SJCRH30 (cell line): Measurements from ENCODE around the gene TAF1B. TPM values are rescaled to one million over a fixed set of nuclear protein-coding genes. Genes with fewer than 3 reads are reported as not detected.

Experiments used
- DNase-seq, 2 experiments: peaks; one replicate each; pipeline ENCODE4 v3.0.0-alpha.2; 2015 to 2020
- H3K27ac ChIP-seq: fragments of 250-450 bp; sonication (Bioruptor Pico); 2 replicates; pipeline ENCODE4 v1.5.1; 2020; ENCODE audit warnings: mild to moderate bottlenecking, moderate library complexity
- H3K27me3 ChIP-seq: fragments of 250-450 bp; sonication (Bioruptor Pico); 2 replicates; pipeline ENCODE4 v1.5.1; 2020; ENCODE audit warnings: mild to moderate bottlenecking, moderate library complexity
- H3K36me3 ChIP-seq: fragments of 250-450 bp; sonication (Bioruptor Pico); 2 replicates; pipeline ENCODE4 v1.5.1; 2020; ENCODE audit warnings: mild to moderate bottlenecking, moderate library complexity
- H3K4me1 ChIP-seq: fragments of 250-450 bp; sonication (Bioruptor Pico); 2 replicates; pipeline ENCODE4 v1.5.1; 2020; ENCODE audit warnings: mild to moderate bottlenecking, moderate library complexity
- H3K4me3 ChIP-seq: fragments of 250-450 bp; sonication (Bioruptor Pico); 2 replicates; pipeline ENCODE4 v1.5.1; 2020; ENCODE audit warnings: mild to moderate bottlenecking, moderate library complexity
- H3K9me3 ChIP-seq: fragments of 250-450 bp; sonication (Bioruptor Pico); replicated peaks from 2 replicates; pipeline ENCODE4 v1.5.1; 2020; ENCODE audit warnings: mild to moderate bottlenecking, moderate library complexity
- total RNA-seq: library from RNA; depleted of rRNA; stranded (reverse); fragments of >200 nt; shearing (Covaris generic); gene quantifications from 2 replicates; pipeline ENCODE4 v1.2.3, GENCODE V29; 2014

Gene TAF1B
- total RNA-seq, 1 experiment from 2014 or later = 40.5 TPM

DNA sequence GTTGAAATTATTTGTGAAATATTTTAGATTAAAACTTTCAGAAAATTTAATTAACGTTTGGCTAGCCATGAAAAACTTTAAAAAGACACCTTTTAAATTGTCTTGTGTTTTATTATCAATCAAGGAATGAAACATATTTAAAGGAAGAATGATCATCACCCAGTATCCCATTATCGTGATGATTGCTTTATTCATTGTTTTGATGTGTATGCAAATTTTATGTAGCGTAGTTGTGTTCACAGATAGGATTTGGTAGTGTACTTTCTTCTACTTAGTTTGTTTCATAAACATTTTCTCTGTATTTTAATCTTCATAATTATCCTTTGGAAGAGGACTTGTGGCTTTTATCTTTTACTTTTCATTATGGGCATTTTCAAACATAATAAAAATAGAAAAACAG lies 116.0 kb downstream of the TAF1B start:
- no peaks in the 10 kb centered on the region; the same call in 1 of the 2 replicates for H3K27me3 ChIP-seq
- DNase-seq = no peak
- no peak overlapping the region for H3K4me3 ChIP-seq
- no peaks in the 10 kb centered on the region for H3K36me3 ChIP-seq
- H3K4me1 ChIP-seq = peaks cover 10% of the 10 kb centered on the region
- H3K27ac ChIP-seq = no peak overlapping the region
- H3K9me3 ChIP-seq = no peaks in the 10 kb centered on the region

DNA sequence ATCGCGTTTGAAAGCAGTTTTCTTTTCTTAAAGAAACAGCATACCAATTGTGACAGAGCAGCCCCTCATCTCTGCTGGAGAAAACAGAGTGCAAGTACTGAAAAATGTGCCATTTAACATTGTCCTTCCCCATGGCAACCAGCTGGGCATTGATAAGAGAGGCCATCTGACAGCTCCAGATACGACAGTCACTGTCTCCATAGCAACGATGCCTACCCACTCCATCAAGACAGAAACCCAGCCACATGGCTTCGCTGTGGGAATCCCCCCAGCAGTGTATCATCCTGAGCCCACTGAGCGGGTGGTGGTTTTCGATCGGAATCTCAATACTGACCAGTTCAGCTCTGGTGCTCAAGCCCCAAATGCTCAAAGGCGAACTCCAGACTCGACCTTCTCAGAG lies 117.7 kb downstream of the TAF1B start:
- DNase-seq = no peak
- Histone ChIP-seq H3K36me3 (no peaks in the 10 kb centered on the region), H3K4me3 (no peak overlapping the region), H3K4me1 (peaks cover 10% of the 10 kb centered on the region), H3K27me3 (no peaks in the 10 kb centered on the region; the same call in 1 of the 2 replicates), H3K9me3 (no peaks in the 10 kb centered on the region), H3K27ac (no peak overlapping the region)

DNA sequence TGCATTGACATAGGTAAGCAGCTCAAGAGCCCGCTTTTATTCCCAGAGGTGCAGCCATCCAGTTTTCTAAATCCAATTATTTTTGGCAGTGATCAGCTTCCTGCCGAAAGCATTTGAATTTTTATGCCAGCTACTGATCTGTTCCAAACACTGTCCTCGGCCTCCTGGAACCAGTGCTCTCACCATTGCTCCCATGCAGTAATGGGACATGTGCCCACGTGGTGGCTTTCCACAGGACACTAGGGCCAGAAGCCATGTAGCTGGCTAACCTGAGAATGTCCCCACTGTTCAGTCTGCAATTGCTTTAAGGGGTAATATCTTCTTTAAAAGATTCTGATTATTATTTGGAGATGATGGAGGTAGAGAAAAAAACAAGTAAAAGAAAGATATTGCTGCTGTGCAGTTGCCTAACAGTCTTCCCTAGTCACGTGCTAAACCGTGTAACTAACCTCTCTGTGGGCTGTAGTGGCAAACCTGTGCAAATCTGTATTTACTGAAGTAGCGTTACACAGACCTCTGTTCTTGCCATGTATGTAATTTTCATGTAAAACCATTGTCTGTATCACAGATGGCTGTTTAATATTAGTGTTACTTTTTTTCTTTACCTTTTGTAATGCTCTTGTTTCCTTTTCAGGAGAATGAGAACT lies 121.2 kb downstream of the TAF1B start:
- Histone ChIP-seq H3K9me3 (no peaks in the 10 kb centered on the region), H3K4me3 (no peak overlapping the region), H3K27me3 (no peaks in the 10 kb centered on the region), H3K27ac (no peak overlapping the region), H3K36me3 (no peaks in the 10 kb centered on the region), H3K4me1 (peaks cover 10% of the 10 kb centered on the region)
- no peak for DNase-seq

DNA sequence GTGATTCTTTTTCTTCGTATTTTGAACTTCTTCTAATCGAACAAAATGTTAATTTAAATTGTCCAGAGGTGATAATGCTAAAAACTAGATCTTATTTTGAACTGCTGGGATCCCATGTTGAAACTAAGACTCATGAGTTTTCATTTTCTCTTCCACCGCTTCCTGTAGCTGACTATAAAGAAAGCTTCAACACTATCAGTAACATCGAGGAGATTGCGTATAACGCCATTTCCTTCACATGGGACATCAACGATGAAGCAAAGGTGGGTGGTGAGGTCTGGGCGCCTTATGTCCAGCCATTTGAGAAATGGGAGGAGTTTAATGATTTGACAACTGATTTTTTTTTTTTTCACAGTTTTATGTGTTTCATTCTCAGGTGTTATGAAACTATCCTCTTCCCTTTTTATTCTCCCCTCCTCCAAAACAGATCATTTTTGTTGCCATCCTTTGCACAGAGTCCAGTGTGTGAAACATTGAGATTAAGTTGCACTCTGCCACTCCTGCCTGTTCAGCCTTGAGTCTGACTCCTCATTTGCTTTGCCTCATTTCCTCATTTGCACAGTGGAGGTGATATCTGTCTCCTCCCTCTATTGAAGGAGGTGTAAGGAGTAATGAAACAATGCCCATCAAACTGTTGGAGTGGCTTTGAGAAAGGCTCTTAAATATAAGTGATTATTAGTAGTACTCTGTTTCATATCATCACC lies 122.0 kb downstream of the TAF1B start:
- no peak for DNase-seq
- no peak overlapping the region for H3K27ac ChIP-seq
- H3K4me1 ChIP-seq = peaks cover 10% of the 10 kb centered on the region
- H3K36me3 ChIP-seq = no peaks in the 10 kb centered on the region
- no peaks in the 10 kb centered on the region for H3K27me3 ChIP-seq
- no peak overlapping the region for H3K4me3 ChIP-seq
- no peaks in the 10 kb centered on the region for H3K9me3 ChIP-seq

DNA sequence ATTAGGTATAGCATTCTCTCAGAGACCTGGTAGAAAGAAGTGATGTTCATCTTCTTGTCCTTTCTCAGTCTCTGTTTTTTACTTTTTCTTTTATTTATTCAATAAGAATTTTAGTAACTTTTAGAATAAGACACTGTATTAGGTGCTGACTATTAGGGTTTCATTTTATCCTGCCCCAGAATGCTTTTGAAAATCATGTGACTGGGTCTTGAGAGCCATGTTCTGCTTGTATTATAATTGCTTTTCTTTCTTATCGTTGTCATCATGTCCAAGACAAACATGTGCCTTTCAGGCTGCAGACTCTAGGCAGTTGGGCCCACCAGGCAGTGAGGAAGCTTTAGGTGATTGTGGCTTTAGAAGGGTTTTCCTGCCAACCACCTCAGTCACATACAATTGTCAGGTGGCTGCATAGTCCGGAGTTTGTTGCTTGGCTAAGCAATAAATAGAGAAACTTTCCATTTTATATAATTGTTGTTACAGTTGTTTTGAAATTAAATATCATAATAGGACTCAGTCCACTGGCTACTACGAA lies 123.3 kb downstream of the TAF1B start:
- Histone ChIP-seq H3K27me3 (no peaks in the 10 kb centered on the region), H3K4me1 (peaks cover 15% of the 10 kb centered on the region)

DNA sequence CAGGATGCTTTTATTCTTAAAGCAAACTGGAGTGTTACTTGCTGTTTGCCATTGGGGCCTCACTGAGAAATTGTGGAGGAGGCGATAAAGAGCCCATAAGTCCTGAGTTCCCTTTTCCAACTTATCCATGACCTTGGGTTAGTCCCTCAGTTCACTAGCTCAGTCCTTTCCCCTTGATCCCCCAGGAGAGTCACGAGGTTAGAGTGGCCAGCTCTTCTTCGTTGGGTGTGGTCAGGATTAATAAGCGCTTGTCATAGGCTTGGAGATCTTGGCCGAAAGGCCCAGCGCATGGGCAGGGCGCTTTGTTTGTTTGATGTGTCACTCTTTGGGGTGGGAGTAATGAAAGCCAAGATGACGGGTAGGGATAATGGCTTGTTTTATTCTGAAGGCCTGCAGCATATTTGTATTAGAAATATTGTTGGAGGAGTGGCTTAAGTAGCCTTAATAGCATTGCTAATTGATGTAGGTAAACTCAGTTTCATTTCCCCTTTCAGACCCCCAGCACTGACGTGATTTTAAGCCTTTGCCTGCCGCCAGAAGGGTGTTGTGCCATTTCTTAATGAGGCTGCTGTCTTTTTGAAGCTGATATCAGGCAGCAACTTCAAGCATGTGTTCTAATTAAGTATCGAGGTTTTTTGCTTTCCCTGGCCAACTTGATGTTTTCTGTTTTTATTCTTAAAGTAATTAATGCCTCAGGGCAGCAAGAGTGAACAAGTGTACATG lies 123.9 kb downstream of the TAF1B start:
- Histone ChIP-seq H3K4me1 (peaks cover 11% of the 10 kb centered on the region), H3K27ac (no peak overlapping the region), H3K4me3 (no peak overlapping the region), H3K27me3 (no peaks in the 10 kb centered on the region), H3K9me3 (no peaks in the 10 kb centered on the region), H3K36me3 (no peaks in the 10 kb centered on the region)
- DNase-seq = no peak

More for the DNA sequence above, 123.3 kb downstream of the TAF1B start:
- H3K27ac ChIP-seq = no peak overlapping the region
- H3K36me3 ChIP-seq = no peaks in the 10 kb centered on the region
- no peaks in the 10 kb centered on the region for H3K9me3 ChIP-seq
- H3K4me3 ChIP-seq = no peak overlapping the region
- DNase-seq = no peak

DNA sequence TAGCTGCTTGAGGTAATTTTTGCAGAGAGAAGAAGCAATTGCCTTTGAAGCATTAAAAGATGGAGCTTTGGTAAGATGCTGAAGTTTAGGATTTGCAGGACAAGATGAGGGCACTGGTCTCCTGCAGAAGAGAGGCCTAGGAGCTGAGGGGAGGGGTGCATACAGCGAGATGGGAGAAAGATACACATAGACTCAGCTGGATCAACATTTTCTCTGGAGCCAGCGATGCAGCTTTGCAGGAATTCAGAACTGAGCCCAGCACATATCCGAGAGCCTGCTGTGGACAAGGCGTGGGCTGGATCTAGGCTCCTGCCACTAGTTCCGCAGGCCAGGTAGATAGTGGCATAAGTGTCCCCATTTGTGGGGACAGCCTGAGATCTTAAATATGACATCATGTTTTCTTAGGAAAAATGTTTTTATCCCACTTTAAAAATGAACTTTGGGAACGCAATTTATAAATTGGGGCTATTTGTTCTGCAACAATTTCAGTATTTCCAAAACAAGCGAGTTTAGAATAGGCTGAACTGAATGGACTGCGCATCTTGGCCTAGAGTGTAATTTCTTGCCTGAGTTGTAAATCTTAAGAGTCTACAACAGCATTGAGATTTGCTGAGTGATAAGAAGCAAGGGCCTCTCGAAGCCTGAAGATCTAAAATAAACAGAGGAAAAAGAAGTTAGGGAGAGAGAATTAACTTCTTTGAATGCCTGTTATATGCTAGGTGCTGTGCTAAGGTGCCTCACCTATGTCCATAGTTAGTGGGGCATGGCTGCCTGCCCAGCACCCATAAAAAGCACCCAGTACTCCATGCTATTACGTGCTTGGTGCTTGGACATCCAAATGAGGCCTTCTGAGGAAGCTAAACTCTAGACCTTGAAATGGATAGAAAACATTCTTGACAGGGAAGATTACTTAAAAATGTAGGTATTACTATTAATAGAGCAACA lies 125.6 kb downstream of the TAF1B start:
- no peak for DNase-seq
- Histone ChIP-seq H3K4me3 (no peak overlapping the region), H3K36me3 (no peaks in the 10 kb centered on the region), H3K27me3 (no peaks in the 10 kb centered on the region), H3K9me3 (no peaks in the 10 kb centered on the region), H3K4me1 (peaks cover 11% of the 10 kb centered on the region), H3K27ac (no peak overlapping the region)

DNA sequence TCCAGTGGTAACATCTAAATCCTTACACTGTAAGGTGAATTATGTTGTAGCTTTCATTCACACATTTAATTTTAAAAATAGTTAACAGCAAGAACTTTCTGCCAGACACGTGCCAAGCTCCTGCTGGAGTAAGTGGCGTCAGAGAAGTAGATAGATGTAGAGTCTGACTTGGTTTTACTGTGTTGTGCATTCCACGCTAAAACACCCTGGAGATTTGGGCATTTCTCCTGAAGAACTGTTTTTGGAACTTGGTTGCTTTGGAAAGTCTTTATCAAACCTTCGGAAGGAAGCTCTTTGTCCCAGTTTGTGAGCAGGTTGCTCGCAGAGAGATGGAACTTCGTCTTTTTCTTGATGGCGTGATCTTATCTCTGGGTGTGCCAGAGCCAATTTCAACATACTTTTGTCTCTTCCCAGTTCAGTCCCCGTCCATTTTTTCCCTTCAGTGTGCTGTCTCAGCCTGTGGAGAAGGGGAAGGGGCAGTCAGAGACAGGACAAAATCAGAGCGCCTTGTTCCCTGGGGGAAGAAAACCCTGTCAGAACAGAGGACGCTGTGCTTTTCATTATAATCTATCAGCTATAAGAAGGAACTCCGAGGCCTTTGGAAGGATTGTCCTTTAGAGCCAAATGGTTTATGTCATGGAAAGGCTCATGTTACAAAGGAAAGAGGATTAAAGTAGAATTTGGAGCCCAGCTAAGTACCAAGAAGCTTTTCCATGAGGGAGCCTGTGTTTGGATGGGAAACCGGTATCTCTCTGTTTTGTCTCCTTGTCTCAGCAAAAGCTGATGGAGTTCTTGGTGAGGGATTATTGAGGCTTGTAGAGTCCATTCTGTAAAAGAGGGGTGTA lies 127.1 kb downstream of the TAF1B start:
- Histone ChIP-seq H3K27ac (no peak overlapping the region), H3K36me3 (no peaks in the 10 kb centered on the region)

DNA sequence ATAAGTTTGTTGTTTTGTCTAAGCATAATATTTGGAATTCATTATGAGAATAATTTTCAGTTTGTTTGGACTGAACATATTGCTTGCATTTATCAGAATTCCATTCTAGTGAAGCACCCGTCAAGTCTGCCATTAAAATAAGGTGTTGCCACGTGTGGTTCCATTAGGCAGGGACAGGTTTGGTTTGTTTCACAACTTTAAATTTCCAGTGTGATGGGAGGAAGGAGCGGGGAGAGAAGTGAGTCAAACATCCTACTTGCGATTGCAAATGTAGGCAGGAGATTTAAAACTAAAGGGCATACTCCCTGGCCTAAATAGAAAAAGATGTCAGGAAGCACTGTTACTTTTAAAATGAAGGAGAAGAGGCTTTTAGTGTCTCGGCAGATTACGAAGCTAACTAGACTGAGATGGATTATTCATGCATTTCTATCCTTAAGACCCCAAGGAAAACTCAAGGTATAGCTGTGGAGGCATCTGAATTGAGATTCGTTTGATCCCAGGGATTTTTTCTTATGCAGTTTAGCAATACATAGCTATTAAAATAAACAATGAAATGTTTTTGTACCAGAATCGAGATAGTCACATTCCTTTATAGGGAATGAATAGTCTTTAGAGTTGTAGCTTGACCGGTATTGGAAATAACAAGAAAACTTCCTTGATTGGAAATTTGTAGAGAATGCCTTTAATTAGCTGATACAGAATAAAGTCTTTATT lies 128.0 kb downstream of the TAF1B start:
- no peaks in the 10 kb centered on the region for H3K27me3 ChIP-seq
- no peaks in the 10 kb centered on the region for H3K9me3 ChIP-seq
- no peak overlapping the region for H3K4me3 ChIP-seq
- no peak overlapping the region for H3K27ac ChIP-seq
- H3K4me1 ChIP-seq = peaks cover 20% of the 10 kb centered on the region
- DNase-seq = no peak
- no peaks in the 10 kb centered on the region for H3K36me3 ChIP-seq

More for the DNA sequence above, 127.1 kb downstream of the TAF1B start:
- Histone ChIP-seq H3K27me3 (no peaks in the 10 kb centered on the region), H3K4me3 (no peak overlapping the region), H3K4me1 (peaks cover 18% of the 10 kb centered on the region), H3K9me3 (no peaks in the 10 kb centered on the region)
- peak in 1 of 2 experiments; percentile 40 for DNase-seq

DNA sequence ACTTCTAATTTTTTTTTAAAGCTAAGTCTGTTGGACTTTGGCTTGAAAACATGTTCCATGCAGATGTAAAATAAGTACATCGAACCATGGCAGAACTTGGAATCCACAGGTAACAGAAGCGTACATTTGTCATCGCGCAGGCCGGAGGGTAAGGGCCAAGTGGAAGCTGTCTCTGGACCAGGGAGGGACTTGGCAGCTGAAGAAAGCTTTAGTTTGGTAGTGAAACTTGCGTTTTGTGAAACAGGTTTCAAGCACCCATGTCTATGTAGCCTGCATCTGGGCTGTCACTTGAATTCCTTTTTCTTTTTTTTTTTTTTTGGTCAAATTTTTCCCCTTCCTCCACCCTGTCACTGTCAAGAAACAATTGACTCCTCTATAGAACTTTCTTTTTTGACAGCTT lies 128.6 kb downstream of the TAF1B start:
- Histone ChIP-seq H3K4me3 (no peak overlapping the region), H3K4me1 (peaks cover 21% of the 10 kb centered on the region), H3K9me3 (no peaks in the 10 kb centered on the region), H3K27ac (no peak overlapping the region), H3K36me3 (no peaks in the 10 kb centered on the region), H3K27me3 (no peaks in the 10 kb centered on the region)
- no peak for DNase-seq

DNA sequence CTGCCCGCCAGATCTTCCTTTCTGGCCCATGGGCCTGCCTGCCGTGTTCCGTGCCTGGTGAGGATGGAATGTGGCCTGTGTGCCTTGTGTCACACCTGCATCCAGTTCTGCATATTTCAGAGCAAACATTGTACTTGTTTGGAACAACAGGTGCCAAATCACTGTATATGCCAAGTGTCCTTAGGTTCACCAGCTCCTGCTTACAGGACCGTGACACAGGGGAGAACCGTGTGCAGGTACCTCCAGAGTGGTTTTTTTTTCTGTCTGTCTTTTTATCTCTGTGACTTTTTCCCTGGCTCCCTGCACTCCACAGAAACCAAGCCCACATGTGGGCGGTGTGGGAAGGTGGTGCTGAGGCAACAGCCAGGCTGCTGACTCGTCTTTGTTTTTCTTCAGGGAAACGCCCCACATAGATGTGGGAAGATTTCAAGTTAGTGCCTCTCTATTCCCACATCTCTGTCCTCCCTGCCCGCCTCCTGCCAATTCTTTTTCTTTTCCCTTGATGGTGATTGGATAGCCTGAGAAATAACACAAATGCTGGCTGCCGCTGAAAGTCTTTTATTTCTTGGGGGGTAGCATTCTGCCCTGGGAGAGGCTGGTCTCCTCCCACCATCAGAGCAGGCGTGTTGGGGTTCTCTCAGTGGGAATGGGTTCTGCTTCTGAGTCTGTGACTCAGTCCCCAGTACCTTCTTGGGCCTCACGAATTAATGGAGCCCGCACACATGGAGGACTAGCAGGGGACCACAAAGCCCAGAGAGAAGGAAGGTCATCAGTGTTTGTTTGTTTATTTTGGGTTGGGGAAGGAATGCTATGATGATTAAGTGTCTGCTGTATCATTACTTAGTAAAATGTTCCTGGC lies 129.6 kb downstream of the TAF1B start:
- Histone ChIP-seq H3K4me1 (peaks cover 21% of the 10 kb centered on the region), H3K27ac (no peak overlapping the region), H3K4me3 (no peak overlapping the region), H3K9me3 (no peaks in the 10 kb centered on the region), H3K36me3 (no peaks in the 10 kb centered on the region), H3K27me3 (no peaks in the 10 kb centered on the region)
- no peak for DNase-seq

DNA sequence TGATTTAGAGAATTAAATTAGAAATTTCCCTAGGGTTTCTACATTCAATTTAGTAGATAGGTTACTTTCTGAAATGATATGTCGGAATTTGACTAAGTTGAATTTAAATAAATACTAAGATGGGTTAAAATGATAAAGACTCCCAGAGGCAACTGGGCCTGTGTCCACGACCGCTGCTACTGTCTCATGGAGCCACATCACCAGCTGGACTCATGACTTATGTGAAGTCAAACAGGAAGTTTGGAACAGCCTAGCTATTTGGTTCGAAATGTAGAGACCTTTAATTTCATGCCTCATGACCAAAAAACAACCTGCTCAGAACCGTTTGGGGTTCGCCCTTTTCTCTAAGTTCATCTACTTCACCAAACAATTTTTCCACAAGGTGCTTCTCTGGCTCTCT lies 130.4 kb downstream of the TAF1B start:
- Histone ChIP-seq H3K36me3 (no peaks in the 10 kb centered on the region), H3K27me3 (no peaks in the 10 kb centered on the region), H3K4me3 (no peak overlapping the region), H3K27ac (no peak overlapping the region), H3K4me1 (peaks cover 21% of the 10 kb centered on the region), H3K9me3 (no peaks in the 10 kb centered on the region)
- DNase-seq = no peak
